KMS-11 (cell line): Measurements from ENCODE around the gene GNAI3.
A peak's percentile ranks its signal among the peaks of the same experiment; 100 is the strongest.

Experiments
- H2AFZ ChIP-seq: fragments of 200-600 bp; sonication (generic); 2 replicates; pipeline ENCODE4 v1.6.1; 2016; ENCODE audit warnings: antibody characterized with exemption, mixed run types, low read depth
- H3K27ac ChIP-seq: fragments of 200-600 bp; sonication (generic); 2 replicates; pipeline ENCODE4 v1.6.1; 2016; ENCODE audit warnings: mild to moderate bottlenecking, mixed run types
- H3K27me3 ChIP-seq: fragments of 200-600 bp; sonication (generic); 2 replicates; pipeline ENCODE4 v1.6.1; 2017; ENCODE audit warnings: mild to moderate bottlenecking, low read depth, mixed run types, moderate library complexity; ENCODE audit not compliant: insufficient read depth
- H3K36me3 ChIP-seq: fragments of 200-600 bp; sonication (generic); 2 replicates; pipeline ENCODE4 v1.6.1; 2017; ENCODE audit warnings: mild to moderate bottlenecking, mixed run types; ENCODE audit not compliant: insufficient read depth
- H3K4me1 ChIP-seq: fragments of 200-600 bp; sonication (generic); 2 replicates; pipeline ENCODE4 v1.6.1; 2016; ENCODE audit warnings: mild to moderate bottlenecking, low read depth, mixed run types; ENCODE audit not compliant: poor library complexity, severe bottlenecking
- H3K4me2 ChIP-seq: fragments of 200-600 bp; sonication (generic); 2 replicates; pipeline ENCODE4 v1.7.0; 2016; ENCODE audit warnings: mild to moderate bottlenecking, mixed run types
- H3K4me3 ChIP-seq: fragments of 200-600 bp; sonication (generic); IDR thresholded peaks from 2 replicates; pipeline ENCODE4 v1.6.1; 2017; ENCODE audit warnings: low read depth, low read length, mixed read lengths; ENCODE audit not compliant: insufficient read depth
- H3K79me2 ChIP-seq: fragments of 200-600 bp; sonication (generic); 2 replicates; pipeline ENCODE4 v1.6.1; 2016; ENCODE audit warnings: low read depth, mixed run types; ENCODE audit not compliant: insufficient read depth
- H3K9ac ChIP-seq: fragments of 200-600 bp; sonication (generic); 2 replicates; pipeline ENCODE4 v1.6.1; 2016; ENCODE audit warnings: mild to moderate bottlenecking, mixed run types
- H4K20me1 ChIP-seq: fragments of 200-600 bp; sonication (generic); 2 replicates; pipeline ENCODE4 v1.6.1; 2016; ENCODE audit warnings: mild to moderate bottlenecking, mixed run types; ENCODE audit not compliant: insufficient read depth
- CTCF ChIP-seq: fragments of 200-600 bp; sonication (generic); conservative IDR thresholded peaks from 2 replicates; pipeline ENCODE4 v1.6.1; 2017; ENCODE audit warnings: low read depth, mild to moderate bottlenecking, antibody characterized with exemption, low read length, moderate library complexity, mixed read lengths

GNAI3 gene

GRCh38 chr1:109639063-109639840 lies 90.8 kb downstream of the GNAI3 start:
- H3K4me1 ChIP-seq, result peaks cover 38% of the 10 kb centered on the region
- H3K4me2 ChIP-seq, result no peak overlapping the region
- H3K36me3 ChIP-seq, result no peaks in the 10 kb centered on the region
- no peaks in the 10 kb centered on the region for H4K20me1 ChIP-seq
- no peak for TF ChIP-seq CTCF
- no peaks in the 10 kb centered on the region for H3K27me3 ChIP-seq
- no peak overlapping the region for H3K27ac ChIP-seq
- no peak overlapping the region for H2AFZ ChIP-seq
- H3K79me2 ChIP-seq, result no peaks in the 10 kb centered on the region
- H3K9ac ChIP-seq, result no peak overlapping the region
- H3K4me3 ChIP-seq, result no peak overlapping the region

GRCh38 chr1:109639841-109640184 lies 91.4 kb downstream of the GNAI3 start:
- Histone ChIP-seq H3K27ac (no peak overlapping the region), H3K4me3 (no peak overlapping the region), H3K79me2 (no peaks in the 10 kb centered on the region), H3K4me2 (no peak overlapping the region), H3K27me3 (no peaks in the 10 kb centered on the region), H2AFZ (no peak overlapping the region), H3K4me1 (peaks cover 33% of the 10 kb centered on the region), H3K9ac (no peak overlapping the region), H4K20me1 (no peaks in the 10 kb centered on the region), H3K36me3 (no peaks in the 10 kb centered on the region)
- no peak for TF ChIP-seq CTCF

GRCh38 chr1:109640285-109640865 lies 92.0 kb downstream of the GNAI3 start:
- Histone ChIP-seq H3K9ac (no peak overlapping the region), H3K36me3 (no peaks in the 10 kb centered on the region), H3K27me3 (no peaks in the 10 kb centered on the region), H4K20me1 (no peaks in the 10 kb centered on the region), H3K79me2 (no peaks in the 10 kb centered on the region), H3K4me1 (peaks cover 27% of the 10 kb centered on the region), H3K27ac (no peak overlapping the region), H2AFZ (no peak overlapping the region), H3K4me3 (no peak overlapping the region), H3K4me2 (no peak overlapping the region)
- peak; percentile 99 for TF ChIP-seq CTCF

GRCh38 chr1:109641078-109641740 lies 92.8 kb downstream of the GNAI3 start:
- Histone ChIP-seq H2AFZ (no peak overlapping the region), H3K4me1 (peaks cover 19% of the 10 kb centered on the region), H3K79me2 (no peaks in the 10 kb centered on the region), H3K4me3 (no peak overlapping the region), H3K36me3 (no peaks in the 10 kb centered on the region), H3K9ac (no peak overlapping the region), H3K27me3 (no peaks in the 10 kb centered on the region), H3K27ac (no peak overlapping the region), H3K4me2 (no peak overlapping the region), H4K20me1 (no peaks in the 10 kb centered on the region)
- no peak for TF ChIP-seq CTCF
